Epithelial cell of proximal tubule (primary cell): ENCODE measurements around the gene MAP3K12. TPM values are rescaled to one million over a fixed set of nuclear protein-coding genes. Genes with fewer than 3 reads are reported as not detected.

Source experiments
- DNase-seq: peaks from one replicate; pipeline ENCODE4 v3.0.0-alpha.2; 2011; ENCODE audit warnings: low read depth
- H3K4me3 ChIP-seq: 2 replicates; pipeline ENCODE4 v1.5.1; 2011; ENCODE audit warnings: low read depth, mild to moderate bottlenecking, low read length
- CTCF ChIP-seq: conservative IDR thresholded peaks from 2 replicates; pipeline ENCODE4 v1.5.1; 2012; ENCODE audit warnings: low read depth, mild to moderate bottlenecking, low read length
- total RNA-seq: library from RNA; depleted of rRNA; stranded (reverse); fragments of >200 nt; gene quantifications from 2 replicates; pipeline ENCODE4 v1.2.3, GENCODE V29; 2015

MAP3K12 gene
- total RNA-seq, 1 donor from 2014 or later = 16.7 TPM

GRCh38 chr12:53461059-53461458 lies 38.2 kb downstream of the MAP3K12 start:
- no peak for TF ChIP-seq CTCF
- no peak overlapping the region for H3K4me3 ChIP-seq
- DNase-seq = no peak

DNA sequence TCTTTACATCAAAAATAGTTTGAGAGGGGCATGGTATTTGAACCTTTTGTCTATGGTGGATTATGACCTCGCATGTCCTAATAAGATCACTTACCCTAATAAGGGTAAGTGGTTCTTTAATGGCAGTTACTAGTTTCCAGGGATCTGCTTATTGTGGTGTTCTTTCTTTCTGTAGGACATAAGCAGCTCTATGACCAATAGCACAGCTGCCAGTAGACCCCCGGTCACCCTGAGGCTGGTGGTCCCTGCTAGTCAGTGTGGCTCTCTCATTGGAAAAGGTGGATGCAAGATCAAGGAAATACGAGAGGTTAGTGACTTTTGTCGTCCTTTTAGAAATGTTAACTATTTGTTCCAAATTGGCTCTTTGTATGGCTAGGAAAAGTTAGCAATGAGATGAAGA lies 40.2 kb downstream of the MAP3K12 start:
- no peak for TF ChIP-seq CTCF
- no peak overlapping the region for H3K4me3 ChIP-seq
- no peak for DNase-seq

DNA sequence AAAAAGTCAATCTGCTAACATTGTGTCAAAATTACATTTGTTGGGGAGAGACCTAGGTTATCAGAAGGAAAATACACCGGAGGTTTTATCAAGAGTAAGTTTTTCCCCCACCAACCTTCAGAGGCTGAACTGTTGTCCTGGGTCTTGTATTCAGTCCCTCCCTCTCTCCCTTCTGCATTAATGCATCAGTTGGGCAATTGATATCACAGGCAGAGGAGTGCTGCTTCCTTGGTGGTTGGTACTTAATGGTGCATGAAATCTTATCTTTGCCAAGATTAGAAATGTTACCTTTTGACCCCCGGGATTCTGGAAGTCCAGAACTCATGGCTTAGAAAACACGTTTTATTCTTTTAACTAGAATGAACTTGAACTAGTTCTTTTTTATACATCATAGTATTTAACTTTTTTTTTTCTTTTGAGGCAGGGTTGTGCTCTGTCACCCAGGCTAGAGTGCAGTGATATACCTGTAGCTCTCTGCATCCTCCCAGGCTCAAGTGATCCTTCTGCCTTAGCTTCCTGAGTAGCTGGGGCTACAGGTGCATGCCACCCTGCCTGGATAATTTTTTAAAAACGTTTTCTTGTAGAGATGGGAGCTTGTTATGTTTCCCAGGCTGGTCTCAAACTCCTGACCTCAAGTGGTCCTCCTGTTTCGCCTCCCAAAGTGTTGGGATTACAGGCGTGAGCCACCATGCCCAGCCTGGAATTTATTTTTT lies 42.4 kb downstream of the MAP3K12 start:
- TF ChIP-seq CTCF = no peak
- H3K4me3 ChIP-seq = no peak overlapping the region
- DNase-seq = no peak

DNA sequence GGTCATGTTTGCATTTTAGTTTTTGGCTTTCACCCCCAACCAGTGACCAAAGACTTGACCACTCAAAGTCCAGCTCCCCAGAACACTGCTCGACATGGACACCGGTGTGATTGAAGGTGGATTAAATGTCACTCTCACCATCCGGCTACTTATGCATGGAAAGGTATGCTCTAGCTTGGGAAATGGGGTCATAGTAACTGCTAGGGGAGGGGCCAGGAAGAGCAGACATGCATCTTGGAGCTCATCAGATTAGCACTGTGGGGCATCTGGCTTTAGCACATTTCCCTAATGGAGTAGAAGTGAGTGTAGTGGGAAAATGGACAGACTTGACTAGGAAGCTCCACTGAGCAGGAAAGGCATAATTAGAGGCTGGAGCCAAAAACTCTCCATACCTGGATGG lies 44.6 kb downstream of the MAP3K12 start:
- TF ChIP-seq CTCF = no peak
- DNase-seq = no peak
- H3K4me3 ChIP-seq = peak overlapping the region; percentile 4

- no peak for TF ChIP-seq CTCF
Measured at GRCh38 chr12:53453953-53454640, 45.2 kb downstream of the MAP3K12 start.

DNA sequence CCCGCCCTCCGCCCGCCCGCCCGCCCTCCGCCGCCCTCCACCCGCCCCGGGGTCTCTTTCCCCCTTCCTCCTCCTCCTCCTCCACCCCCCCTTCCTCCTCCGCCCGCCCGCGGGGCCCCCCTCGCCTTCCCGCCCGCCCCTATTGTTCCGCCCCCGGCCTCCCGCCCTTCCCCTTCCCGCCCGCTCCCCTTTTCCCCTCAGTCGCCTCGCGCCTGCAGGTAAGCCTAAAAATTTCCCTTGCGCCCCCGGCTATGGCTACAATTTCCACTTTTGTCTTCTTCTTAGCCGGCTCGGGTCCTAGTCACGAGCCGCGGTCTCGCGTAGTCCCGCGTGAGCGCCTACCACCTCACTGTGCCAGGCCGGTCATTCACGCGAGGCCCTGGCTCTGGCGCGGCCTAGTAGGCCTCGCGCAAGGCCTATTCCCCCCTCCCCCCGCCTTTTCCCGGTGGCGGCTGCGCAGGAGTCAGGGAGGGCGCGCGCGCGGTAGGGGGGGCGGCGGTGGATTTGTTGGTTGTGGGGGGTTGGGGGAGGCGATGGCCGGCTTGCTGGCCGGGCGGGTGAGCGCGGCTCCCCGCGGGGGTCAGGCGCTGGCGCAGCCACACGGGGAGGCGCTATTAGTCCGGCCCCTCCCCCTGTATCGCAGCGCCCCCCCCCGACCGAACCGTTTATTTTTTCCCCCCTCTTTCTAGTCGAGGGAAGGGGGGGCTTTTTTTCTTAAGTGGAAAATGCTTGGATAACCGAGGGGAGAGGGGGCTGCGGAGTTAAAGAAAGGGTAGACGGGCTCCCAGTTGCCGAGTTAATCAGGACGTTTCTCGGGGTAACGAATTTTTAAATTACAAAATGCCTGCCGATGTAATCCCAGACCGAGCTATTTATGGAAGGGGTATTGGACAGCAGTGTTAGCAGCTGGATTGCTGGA lies 46.8 kb downstream of the MAP3K12 start:
- peak; percentile 37 for TF ChIP-seq CTCF
- DNase-seq = no peak
- peak overlapping the region; percentile 91 for H3K4me3 ChIP-seq

More at GRCh38 chr12:53453953-53454640, 45.2 kb downstream of the MAP3K12 start:
- peak overlapping the region; percentile 91 for H3K4me3 ChIP-seq
- DNase-seq = no peak
